ENCODE data around the gene RGS17. TPM values are rescaled to one million over a fixed set of nuclear protein-coding genes. Genes with fewer than 3 reads are reported as not detected.

RGS17 gene
- total RNA-seq, 6 experiments from 2014 or later = not detected

DNA sequence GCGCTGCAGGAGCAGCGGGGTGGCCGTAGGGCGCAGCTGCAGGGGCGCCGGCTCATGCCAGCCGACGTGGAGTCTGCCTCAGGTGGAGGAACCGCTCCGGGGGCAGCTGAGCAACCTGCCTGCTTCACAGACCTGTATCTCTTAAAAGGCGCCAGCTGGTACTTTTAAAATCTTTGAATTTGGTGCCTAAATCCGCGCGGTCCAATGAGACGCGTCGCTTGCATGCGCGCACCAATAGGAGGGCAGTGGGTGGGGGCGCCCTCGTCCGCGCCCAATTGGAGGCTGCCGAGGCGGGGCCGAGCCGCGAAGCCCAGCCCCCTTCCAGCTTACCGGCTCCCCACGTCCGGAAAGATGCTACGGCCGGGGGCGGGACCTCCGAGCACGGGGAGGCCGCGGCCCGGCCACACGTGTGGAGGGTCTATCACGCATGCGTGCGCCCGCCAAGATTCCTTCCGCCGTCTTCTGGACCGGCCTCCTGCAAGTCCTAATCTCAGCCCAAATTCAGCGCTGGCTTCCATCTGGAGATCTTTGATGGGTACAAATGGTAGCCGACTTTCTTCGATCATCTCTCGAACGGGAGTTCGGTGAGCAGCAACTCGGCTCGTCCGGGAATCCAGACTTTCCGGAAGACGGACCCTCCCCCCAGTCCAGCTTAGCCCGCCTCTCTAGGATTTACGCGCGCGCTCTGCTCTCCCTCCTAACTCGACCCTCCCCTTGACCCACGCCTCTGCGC, 148.0 kb downstream of the RGS17 start, which contains the start of gene FBXO5:
Gene FBXO5 (minus strand): TSS at position 138 of the 733 bp plus-strand sequence. CDS start 82 bp downstream, at position 56.
- Histone ChIP-seq H3K9me3 (no peaks in the 10 kb centered on the region), H3K4me3 (peak within 1 kb of the TSS; percentile 78 to 88 (median 86)), H3K4me1 (peaks cover 0 to 24% (median 8%) of the 10 kb centered on the region in 4 donors), H3K27me3 (no peaks in the 10 kb centered on the region), H3K36me3 (no peaks in the 10 kb centered on the region), H3K27ac (peak within 1 kb of the TSS; percentile 88 to 95 (median 90))
- DNase-seq (peak; percentile 98 to 99 (median 99)), ATAC-seq (peak; percentile 94 to 99 (median 97))
- 0% methylated on average over 12 of the region's 66 CpGs for WGBS (ENCODE audit: insufficient coverage, low coverage, low lambda C conversion rate, missing lambda C conversion rate)
- TF ChIP-seq, protein P1, sequence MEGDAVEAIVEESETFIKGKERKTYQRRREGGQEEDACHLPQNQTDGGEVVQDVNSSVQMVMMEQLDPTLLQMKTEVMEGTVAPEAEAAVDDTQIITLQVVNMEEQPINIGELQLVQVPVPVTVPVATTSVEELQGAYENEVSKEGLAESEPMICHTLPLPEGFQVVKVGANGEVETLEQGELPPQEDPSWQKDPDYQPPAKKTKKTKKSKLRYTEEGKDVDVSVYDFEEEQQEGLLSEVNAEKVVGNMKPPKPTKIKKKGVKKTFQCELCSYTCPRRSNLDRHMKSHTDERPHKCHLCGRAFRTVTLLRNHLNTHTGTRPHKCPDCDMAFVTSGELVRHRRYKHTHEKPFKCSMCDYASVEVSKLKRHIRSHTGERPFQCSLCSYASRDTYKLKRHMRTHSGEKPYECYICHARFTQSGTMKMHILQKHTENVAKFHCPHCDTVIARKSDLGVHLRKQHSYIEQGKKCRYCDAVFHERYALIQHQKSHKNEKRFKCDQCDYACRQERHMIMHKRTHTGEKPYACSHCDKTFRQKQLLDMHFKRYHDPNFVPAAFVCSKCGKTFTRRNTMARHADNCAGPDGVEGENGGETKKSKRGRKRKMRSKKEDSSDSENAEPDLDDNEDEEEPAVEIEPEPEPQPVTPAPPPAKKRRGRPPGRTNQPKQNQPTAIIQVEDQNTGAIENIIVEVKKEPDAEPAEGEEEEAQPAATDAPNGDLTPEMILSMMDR (IDR thresholded peaks at IDR 0.05) = no peak
- peak; percentile 82 for TF ChIP-seq POLR2A (IDR thresholded peaks at IDR 0.05)
- intact Hi-C loops (cut with DNase I) = no loop called here

DNA sequence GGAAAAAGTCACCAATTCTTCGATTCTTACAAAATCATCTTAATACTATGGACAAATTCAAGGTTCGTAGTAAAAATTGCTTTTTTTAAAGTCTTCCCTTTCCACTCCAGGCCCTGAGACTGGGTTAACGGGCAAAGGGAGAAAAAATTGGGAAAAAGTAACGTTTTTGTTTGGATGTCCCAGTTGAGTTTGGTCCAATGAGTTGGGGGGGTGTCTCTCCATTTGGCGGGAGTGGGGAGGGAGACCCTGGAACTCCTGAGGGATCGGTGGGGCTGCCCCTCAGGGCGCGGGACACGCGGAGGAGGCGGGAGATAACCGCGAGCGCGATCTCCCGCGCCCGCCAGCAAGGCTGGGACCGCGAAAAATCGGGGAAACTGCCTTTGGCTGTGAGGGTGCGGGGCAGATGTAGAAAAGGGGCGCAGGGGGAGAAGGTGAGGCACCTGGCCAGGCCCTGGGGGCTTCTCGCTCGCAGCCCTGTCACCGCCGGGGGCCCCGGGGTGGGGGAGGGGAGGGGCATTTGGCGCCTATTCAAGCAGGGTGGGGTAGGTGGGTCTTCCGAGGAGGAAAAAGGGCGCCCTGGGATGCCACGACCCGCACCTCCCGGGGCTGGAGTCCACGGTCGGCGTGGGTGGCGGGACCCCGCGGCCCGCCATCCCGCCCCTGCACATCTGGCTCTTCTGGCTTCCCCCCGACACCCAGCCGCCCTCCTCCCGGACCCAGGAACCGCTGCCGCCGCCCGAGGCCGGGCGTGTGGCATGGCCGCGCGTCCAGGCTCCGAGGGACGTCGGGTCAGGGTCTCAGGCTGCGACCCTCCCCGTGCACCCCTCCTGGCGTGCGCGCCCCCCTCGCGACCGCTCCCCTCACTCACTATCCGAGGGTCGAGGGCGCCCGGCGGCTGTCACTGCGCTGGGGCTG, 148.8 kb downstream of the RGS17 start:
- H3K9me3 ChIP-seq = no peaks in the 10 kb centered on the region
- TF ChIP-seq POLR2A (IDR thresholded peaks at IDR 0.05) = no peak
- TF ChIP-seq, protein P1 (IDR thresholded peaks at IDR 0.05) = no peak
- peaks cover 0 to 24% (median 8%) of the 10 kb centered on the region in 4 donors for H3K4me1 ChIP-seq
- intact Hi-C loops (cut with DNase I) = no loop called here
- H3K4me3 ChIP-seq = peak overlapping the region; percentile 78 to 88 (median 86)
- H3K27ac ChIP-seq = no peak overlapping the region
- no peaks in the 10 kb centered on the region for H3K36me3 ChIP-seq
- H3K27me3 ChIP-seq = no peaks in the 10 kb centered on the region
- WGBS (ENCODE audit: insufficient coverage, low coverage, low lambda C conversion rate, missing lambda C conversion rate) = 9% methylated on average over 42 of the region's 71 CpGs
- ATAC-seq (no peak), DNase-seq (peak in 2 of 3 donors; percentile 56 to 61)

DNA sequence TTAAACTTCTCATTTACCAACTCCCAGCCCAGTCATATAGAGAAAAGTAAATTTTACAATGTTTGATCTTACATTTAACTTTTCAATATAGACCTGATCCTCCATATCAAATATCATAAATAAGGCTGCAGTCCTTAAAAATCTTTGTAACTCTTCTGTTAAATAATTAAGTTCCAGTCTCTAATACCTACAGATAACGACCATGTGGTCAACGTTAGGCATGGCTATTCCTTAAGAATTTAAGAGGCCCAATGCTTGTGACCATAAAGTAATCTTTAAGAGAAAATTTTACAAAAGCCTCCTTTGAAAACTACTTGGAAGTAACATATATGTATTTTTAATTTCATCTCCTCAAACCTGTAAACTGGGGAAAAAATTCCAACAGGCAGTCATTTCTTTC, 149.9 kb downstream of the RGS17 start:
- Histone ChIP-seq H3K36me3 (no peaks in the 10 kb centered on the region), H3K9me3 (no peaks in the 10 kb centered on the region), H3K4me3 (no peak overlapping the region), H3K4me1 (peaks cover 0 to 24% (median 8%) of the 10 kb centered on the region in 4 donors), H3K27ac (no peak overlapping the region), H3K27me3 (no peaks in the 10 kb centered on the region)
- DNase-seq (no peak), ATAC-seq (no peak)
- TF ChIP-seq, protein P1 (IDR thresholded peaks at IDR 0.05) = no peak
- no peak for TF ChIP-seq POLR2A (IDR thresholded peaks at IDR 0.05)
- intact Hi-C loops (cut with DNase I) = no loop called here
- WGBS (ENCODE audit: insufficient coverage, low coverage, low lambda C conversion rate, missing lambda C conversion rate) = 68% methylated on average over 2 of the region's 2 CpGs

DNA sequence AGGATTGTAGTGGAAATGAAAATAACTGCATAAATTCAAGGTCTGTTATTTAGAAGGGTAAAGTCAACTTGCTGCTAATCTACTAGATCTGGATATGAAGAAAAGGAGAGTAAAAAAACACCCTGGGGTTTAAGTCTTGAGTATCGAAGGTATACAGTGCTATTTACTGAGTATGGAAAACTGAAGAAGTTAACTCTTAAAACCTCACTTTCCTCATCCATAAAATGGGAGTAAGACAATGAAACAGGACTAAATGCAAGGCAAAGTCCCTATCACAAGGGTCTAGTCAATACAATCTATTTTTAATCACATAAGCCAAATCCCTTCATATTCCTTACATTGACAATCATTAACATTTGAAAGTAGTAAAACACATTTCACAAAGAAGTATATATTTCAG, 150.4 kb downstream of the RGS17 start:
- 60% methylated on average over 1 of the region's 1 CpG for WGBS (ENCODE audit: insufficient coverage, low coverage, low lambda C conversion rate, missing lambda C conversion rate)
- DNase-seq = no peak
- no peak for ATAC-seq
- Histone ChIP-seq H3K9me3 (no peaks in the 10 kb centered on the region), H3K4me3 (no peak overlapping the region), H3K36me3 (no peaks in the 10 kb centered on the region), H3K27ac (no peak overlapping the region), H3K27me3 (no peaks in the 10 kb centered on the region), H3K4me1 (peaks cover 0 to 24% (median 8%) of the 10 kb centered on the region in 4 donors)
- no peak for TF ChIP-seq POLR2A (IDR thresholded peaks at IDR 0.05)
- TF ChIP-seq, protein P1 (IDR thresholded peaks at IDR 0.05) = no peak
- intact Hi-C loops (cut with DNase I) = no loop called here
